Fibroblast of villous mesenchyme (primary cell): ENCODE data around the gene PPP2R2B. TPM values are rescaled to one million over a fixed set of nuclear protein-coding genes. Genes with fewer than 3 reads are reported as not detected.

Experiments
- DNase-seq: peaks from one replicate; pipeline ENCODE4 v3.0.0-alpha.2; 2010; ENCODE audit warnings: low read depth
- H3K4me3 ChIP-seq: 2 replicates; pipeline ENCODE4 v1.5.1; 2011; ENCODE audit warnings: low read depth, mild to moderate bottlenecking, low read length
- CTCF ChIP-seq: IDR thresholded peaks from 2 replicates; pipeline ENCODE4 v1.5.1; 2012; ENCODE audit warnings: low read depth, mild to moderate bottlenecking, low read length; ENCODE audit not compliant: insufficient read depth
- total RNA-seq: library from RNA; depleted of rRNA; stranded (reverse); fragments of >200 nt; gene quantifications from 2 replicates; pipeline ENCODE4 v1.2.3, GENCODE V29; 2012

Gene PPP2R2B
- total RNA-seq, 1 donor, result 2.2 TPM

- no peak for TF ChIP-seq CTCF
- no peak overlapping the region for H3K4me3 ChIP-seq
- peak; percentile 57 for DNase-seq
Observed at GRCh38 chr5:146667633-146668272, 210.8 kb downstream of the PPP2R2B start.

- TF ChIP-seq CTCF, result peak; percentile 58
- no peak overlapping the region for H3K4me3 ChIP-seq
- DNase-seq, result peak; percentile 27
Observed at GRCh38 chr5:146662229-146662628, 216.3 kb downstream of the PPP2R2B start.

- no peak for TF ChIP-seq CTCF
- DNase-seq, result no peak
- no peak overlapping the region for H3K4me3 ChIP-seq
Observed at GRCh38 chr5:146660376-146660960, 218.1 kb downstream of the PPP2R2B start.

- DNase-seq, result no peak
- no peak for TF ChIP-seq CTCF
- no peak overlapping the region for H3K4me3 ChIP-seq
Observed at GRCh38 chr5:146659961-146660360, 218.6 kb downstream of the PPP2R2B start.

GRCh38 chr5:146656703-146657102 lies 221.9 kb downstream of the PPP2R2B start:
- no peak for TF ChIP-seq CTCF
- no peak overlapping the region for H3K4me3 ChIP-seq
- no peak for DNase-seq

GRCh38 chr5:146653560-146653959 lies 225.0 kb downstream of the PPP2R2B start:
- no peak for DNase-seq
- no peak overlapping the region for H3K4me3 ChIP-seq
- no peak for TF ChIP-seq CTCF

GRCh38 chr5:146652547-146652946 lies 226.0 kb downstream of the PPP2R2B start:
- H3K4me3 ChIP-seq, result no peak overlapping the region
- TF ChIP-seq CTCF, result no peak
- no peak for DNase-seq
